GM19035 (cell line): ENCODE data around the gene CENPO.

Experiments
- ATAC-seq: cut with Tn5 transposase; IDR thresholded peaks from one replicate; pipeline ENCODE4 v1.9.1; 2021; ENCODE audit not compliant: unreplicated experiment

CENPO gene

DNA sequence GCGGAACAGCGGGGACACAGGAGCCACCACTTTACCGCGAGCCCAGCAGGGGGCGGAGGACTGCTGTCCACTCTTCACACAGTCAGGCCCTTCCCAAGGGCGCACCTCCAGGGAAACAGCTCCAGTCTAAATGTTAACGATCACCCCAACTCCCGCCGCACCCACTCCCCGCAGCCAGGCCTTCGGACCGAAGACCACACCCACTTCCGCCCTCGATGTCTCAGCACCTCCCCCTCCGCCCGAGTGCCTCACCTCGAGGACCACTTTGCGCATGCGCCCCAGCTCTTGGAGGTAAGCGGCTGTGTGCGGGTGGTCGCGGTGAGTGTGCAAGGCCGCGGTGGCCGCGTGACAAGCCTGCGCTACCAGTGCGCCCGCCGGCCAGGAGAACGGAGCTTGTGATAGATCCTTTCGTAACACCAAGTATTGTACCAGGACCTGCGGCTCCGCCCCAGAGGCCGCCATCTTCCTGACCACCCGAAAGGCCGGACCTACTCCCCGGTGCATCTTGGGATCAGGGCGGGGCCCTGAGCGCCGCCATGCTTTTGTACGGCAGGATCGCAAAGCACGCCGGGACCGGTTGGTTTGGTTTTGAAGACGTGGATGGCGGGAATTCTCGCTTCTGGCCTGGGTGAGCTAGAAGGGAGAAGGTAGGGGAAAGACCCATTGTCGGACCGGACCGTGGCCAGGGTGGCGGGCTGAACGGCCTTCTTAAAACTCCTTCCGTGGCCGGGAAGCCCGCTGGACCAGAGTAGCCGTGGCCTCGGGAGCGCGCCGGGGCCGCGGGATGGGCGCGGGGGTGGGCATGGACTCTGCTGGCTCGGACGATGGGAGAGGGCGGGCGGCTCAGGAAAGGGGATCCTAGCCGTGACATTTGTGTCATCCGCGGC is at the start of gene CENPO, which contains the start of gene PTRHD1:
Gene CENPO, plus strand, starts transcription at position 552 of the 887 bp plus-strand sequence. CDS start 495 bp downstream, outside the sequence.
Gene PTRHD1, minus strand, starts transcription at position 518 of the 887 bp plus-strand sequence. Its CDS starts 14 bp downstream, at position 504.
- ATAC-seq, result peak; percentile 97

- ATAC-seq, result no peak
Measured at GRCh38 chr2:24743924-24744323, 49.3 kb upstream of the CENPO start.

GRCh38 chr2:24744356-24744755 is 48.9 kb upstream of the CENPO start:
- ATAC-seq, result no peak

DNA sequence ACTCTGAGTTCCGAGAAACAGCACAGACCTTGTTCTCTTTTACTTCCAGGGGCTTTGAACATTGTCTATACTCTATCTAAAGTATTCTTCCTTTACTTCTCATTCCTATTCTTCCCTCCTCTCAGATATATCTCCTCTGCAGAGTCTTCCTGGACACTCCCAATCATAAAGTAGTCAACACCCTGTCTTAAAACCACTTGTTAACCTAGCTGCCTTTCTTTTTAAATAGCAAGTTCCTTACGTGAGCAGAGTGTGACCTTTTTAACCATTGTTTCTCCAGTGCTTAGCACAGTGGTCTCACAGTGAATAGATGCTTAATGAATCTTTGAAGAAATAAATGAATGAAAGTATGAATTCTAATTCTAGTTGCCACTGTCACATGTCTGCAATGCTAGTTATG is 47.4 kb upstream of the CENPO start:
- no peak for ATAC-seq

- no peak for ATAC-seq
Measured at GRCh38 chr2:24747299-24747698, 45.9 kb upstream of the CENPO start.

DNA sequence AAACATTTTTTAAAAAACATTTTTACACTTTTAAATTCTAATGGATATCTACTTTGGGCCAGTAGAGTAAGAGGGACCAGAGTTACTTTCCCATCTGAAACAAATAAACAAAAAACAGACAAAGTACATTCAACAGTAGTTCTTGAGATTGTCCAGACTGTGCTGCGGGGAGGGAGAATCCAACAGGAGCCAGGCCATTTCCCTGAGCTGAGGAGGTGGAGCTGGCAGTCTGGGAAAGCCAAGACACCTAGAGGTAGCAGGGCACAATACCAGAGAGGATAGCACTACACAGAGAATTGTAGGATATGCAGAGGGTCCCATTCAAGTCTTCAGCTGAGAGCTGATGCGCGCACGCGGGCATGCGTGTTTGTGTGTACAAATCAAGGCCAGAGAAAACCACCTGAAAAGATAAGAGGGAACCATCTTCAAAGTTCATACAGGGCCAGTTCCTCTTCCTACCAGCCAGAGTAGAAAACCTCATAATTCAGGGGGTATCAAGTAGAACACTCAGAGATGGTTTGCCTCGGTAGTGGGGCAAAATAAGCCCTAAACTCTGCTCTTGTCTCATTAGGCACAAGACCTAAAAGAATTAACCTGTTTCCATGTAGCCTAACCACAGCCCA is 44.0 kb upstream of the CENPO start:
- no peak for ATAC-seq

DNA sequence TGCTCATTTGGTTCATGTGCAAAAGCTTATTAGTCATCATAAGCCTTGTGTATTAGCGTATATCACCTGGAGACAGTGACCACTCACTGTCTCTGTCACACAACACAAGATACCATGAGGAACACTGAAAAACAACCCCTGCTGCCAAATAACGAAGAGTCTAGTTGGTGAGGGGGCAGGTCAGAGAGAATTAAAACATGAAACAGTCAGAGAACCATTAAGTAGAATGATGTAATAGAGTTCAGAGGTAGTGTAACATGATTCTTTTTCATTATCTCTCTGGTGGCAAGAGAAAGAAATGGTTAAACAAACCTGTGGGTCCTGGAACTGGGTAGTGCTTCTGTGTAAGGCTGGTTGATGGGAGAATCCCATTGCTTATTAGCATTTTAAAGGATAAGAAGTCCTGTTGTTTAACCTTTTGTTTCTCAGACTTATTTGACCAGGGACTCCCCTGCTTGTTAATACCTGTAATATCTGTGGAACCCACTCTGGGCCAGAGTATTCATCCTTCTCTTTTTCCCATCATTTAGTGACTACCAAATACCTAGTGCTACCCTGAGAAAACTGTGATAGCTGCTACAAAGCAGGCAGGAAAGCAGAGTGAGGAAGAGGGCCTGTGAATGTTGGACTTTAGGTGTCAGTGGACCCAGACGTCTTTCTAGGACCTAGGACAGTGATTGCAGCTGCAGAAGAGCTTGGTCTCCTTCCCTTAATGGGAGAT is 38.1 kb upstream of the CENPO start:
- ATAC-seq, result no peak

DNA sequence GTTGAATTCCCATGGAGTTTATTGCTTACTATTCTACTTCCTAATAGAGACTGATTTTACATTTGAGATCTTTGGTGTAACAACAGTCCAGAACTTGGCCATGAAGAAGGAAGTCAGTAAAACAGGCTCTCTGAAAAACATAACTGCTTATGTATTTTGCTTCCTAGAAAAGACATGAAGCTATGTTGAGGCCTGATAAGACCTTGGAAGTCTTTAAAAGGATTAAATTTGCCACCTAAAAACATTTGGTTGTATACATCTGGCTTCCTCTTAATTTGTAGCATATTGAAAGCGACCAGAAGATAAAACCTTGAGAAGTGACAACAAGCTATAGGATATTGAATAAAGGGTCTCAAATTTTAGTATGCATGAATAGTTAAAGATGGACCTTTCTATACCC is 36.4 kb upstream of the CENPO start:
- ATAC-seq, result no peak

- no peak for ATAC-seq
Measured at GRCh38 chr2:24761866-24762265, 31.4 kb upstream of the CENPO start.

- ATAC-seq, result no peak
Measured at GRCh38 chr2:24762518-24762917, 30.7 kb upstream of the CENPO start.

- no peak for ATAC-seq
Measured at GRCh38 chr2:24763843-24764242, 29.4 kb upstream of the CENPO start.

- no peak for ATAC-seq
Measured at GRCh38 chr2:24766609-24767008, 26.6 kb upstream of the CENPO start.

GRCh38 chr2:24768013-24768412 is 25.2 kb upstream of the CENPO start:
- no peak for ATAC-seq

GRCh38 chr2:24768601-24769000 is 24.6 kb upstream of the CENPO start:
- no peak for ATAC-seq

DNA sequence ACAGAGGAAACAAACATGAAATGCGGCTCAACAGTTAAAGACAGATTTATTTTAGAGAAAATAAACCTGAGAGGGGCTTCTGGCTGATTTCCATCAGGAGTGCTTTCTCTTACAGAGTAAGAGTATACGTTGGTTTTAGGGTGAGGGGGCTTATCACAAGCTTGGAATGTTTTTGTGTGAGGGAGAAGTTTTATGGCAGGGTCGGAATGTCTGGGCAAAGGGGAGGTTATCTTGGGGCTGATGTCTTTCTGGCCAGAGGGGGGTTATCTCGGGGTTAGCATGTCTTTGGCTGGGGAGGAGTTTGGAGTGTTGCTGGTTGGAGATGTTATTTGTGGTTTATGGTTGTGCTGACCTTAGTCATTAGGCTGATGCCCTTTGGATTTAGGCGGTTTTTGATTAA is 22.2 kb upstream of the CENPO start:
- ATAC-seq, result no peak

DNA sequence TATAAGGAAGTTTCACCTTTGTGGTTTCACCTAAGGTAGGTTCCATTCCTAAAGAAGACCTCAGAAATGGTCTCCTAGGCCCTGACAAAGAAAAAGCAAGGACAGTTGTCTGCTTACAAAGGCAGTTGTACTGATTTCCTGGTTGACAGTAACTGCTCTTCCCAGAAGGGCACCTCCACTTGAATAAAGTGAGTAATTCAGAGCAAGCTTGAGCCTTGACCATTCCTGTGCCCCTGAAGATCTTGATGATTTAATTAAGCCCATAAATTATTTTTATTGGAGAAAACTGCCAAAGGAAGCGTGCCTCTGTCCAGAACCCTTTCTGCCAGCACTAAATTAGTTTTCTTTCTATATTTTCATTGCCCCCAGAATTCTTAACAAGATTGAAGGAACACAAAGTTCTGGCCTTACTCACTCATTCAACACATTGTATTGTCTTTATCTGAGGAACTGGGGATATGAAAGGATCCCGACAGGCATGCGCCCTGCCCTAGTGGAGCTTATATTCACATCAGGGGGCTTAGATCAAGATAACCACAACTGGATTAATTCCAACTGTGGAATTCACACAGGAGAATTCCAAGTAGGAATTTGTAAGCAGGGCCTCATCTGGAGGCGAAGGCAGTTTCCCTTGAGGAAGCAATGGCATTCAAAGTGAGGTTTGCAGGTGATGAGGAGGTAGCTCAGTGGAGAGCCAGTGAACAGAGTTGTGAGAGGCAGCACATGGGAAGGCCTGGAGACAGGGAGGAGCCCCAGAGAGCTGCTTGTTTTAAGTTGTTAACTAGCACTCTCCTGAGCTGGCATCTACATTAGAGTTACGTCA is 21.2 kb upstream of the CENPO start:
- ATAC-seq, result no peak

- ATAC-seq, result no peak
Measured at GRCh38 chr2:24774373-24774772, 18.9 kb upstream of the CENPO start.

DNA sequence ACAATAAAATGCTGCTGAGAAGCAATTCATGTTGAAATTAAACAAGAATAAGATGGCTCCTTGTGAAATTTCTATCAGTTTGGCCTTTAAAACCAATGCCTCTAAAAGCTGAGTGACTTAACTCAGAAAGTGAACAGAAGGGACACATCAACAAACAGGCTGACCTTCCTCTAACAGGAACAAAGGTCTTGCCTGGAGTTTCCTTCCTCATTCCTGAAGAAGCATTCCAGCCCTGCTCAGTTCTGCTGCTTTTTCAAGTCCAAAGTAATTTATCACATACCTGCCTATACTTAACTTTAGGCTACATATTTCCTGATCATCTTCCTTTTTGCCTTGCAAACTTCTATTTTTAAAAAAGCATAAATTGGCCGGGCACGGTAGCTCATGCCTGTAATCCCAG is 14.1 kb upstream of the CENPO start:
- no peak for ATAC-seq

GRCh38 chr2:24783641-24784040 is 9.6 kb upstream of the CENPO start:
- ATAC-seq, result no peak

DNA sequence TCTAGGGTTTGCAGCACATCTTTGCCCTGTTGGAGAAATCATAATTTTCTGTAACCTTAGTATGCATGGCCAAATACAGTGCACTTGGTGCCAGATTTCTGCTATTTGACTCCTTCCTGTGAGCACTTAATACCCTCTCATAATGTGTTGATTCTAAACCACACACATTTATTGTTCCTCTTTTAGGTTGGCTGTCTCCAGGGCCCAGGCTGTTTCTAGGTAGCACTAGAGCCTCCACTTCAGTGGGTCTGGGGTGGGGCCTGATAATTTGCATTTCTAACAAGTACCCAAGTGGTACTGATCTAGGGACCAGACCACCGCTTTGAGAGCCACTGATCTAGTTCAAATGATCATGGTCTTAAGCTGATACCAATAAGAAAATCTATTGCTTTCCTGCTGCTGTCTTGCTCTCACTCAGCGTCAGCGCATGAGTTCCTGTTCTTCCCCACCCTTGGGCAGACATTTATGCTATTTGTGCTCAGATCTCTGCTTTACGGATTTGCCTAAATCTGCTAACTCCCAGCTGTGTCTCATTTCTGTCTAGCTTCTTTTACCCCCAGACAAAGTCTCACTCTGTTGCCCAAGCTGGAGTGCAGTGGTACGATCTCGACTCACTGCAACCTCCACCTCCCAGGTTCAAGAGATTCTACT is 7.4 kb upstream of the CENPO start:
- peak; percentile 87 for ATAC-seq
